Ishikawa (cell line): ENCODE results near the gene CAMK1.

Experiments used
- CEBPB ChIP-seq: IDR thresholded peaks from 2 replicates; pipeline ENCODE4 v1.6.1; 2012
- CREB1 ChIP-seq: IDR thresholded peaks from 2 replicates; pipeline ENCODE4 v1.6.1; 2012; ENCODE audit warnings: low read depth
- EGR1 ChIP-seq: IDR thresholded peaks from 2 replicates; pipeline ENCODE4 v1.6.1; 2012
- EP300 ChIP-seq: IDR thresholded peaks from 2 replicates; pipeline ENCODE4 v1.6.1; 2012; ENCODE audit warnings: borderline replicate concordance
- NFIC ChIP-seq: IDR thresholded peaks from 2 replicates; pipeline ENCODE4 v1.6.1; 2012
- TAF1 ChIP-seq: IDR thresholded peaks from 2 replicates; pipeline ENCODE4 v1.6.1; 2012; ENCODE audit warnings: low read depth, mild to moderate bottlenecking
- TCF12 ChIP-seq: IDR thresholded peaks from 2 replicates; pipeline ENCODE4 v1.6.1; 2012; ENCODE audit warnings: low read depth
- USF1 ChIP-seq: IDR thresholded peaks from 2 replicates; pipeline ENCODE4 v1.6.1; 2012
- YY1 ChIP-seq: IDR thresholded peaks from 2 replicates; pipeline ENCODE4 v1.6.1; 2012; ENCODE audit warnings: low read depth

- no peak for TF ChIP-seq TCF12
- TF ChIP-seq EGR1 = no peak
- TF ChIP-seq TAF1 = no peak
- no peak for TF ChIP-seq YY1
- TF ChIP-seq USF1 = no peak
- TF ChIP-seq NFIC = no peak
- no peak for TF ChIP-seq CREB1
- no peak for TF ChIP-seq CEBPB
- no peak for TF ChIP-seq EP300
Observed at GRCh38 chr3:9791127-9791526, 21.4 kb upstream of the CAMK1 start.
